Psoas muscle (tissue), 8 donors: ENCODE results near the gene HOXA5. TPM values are rescaled to one million over a fixed set of nuclear protein-coding genes. Genes with fewer than 3 reads are reported as not detected.
A peak's percentile ranks its signal among the peaks of the same experiment; 100 is the strongest.

Experiments
- ATAC-seq, 4 donors: fragments of 200-7000 bp; cut with Tn5 transposase; one replicate each; pipeline ENCODE4 v1.9.1; 2020; ENCODE audit warnings: moderate library complexity in 3 of 4, mild to moderate bottlenecking in 2 of 4
- DNase-seq, 2 donors: peaks; one replicate each; pipeline ENCODE4 v3.0.0-alpha.2; 2020
- H3K27ac ChIP-seq: fragments of 200-600 bp; one replicate; pipeline ENCODE4 v1.8.0; 2022
- H3K27me3 ChIP-seq, 3 donors: fragments of 200-600 bp in 1 of 3; one replicate each; pipeline versions ENCODE4 v1.6.1 to v1.8.0; 2013 to 2022; ENCODE audit warnings: low read length in 2 of 3, mild to moderate bottlenecking in 2 of 3, moderate library complexity in 1 of 3; ENCODE audit not compliant: insufficient read depth in 3 of 3
- H3K36me3 ChIP-seq, 2 donors: fragments of 200-600 bp in 1 of 2; one replicate each; pipeline versions ENCODE4 v1.6.1 to v1.8.0; 2013 to 2022; ENCODE audit warnings: low read depth in 1 of 2, mild to moderate bottlenecking in 1 of 2, moderate library complexity in 1 of 2; ENCODE audit not compliant: insufficient read depth in 1 of 2
- H3K4me1 ChIP-seq: fragments of 200-600 bp; one replicate; pipeline ENCODE4 v1.8.0; 2022
- H3K4me3 ChIP-seq: fragments of 200-600 bp; one replicate; pipeline ENCODE4 v1.8.0; 2022; ENCODE audit warnings: mild to moderate bottlenecking
- H3K9me3 ChIP-seq: fragments of 200-600 bp; one replicate; pipeline ENCODE4 v1.8.0; 2022
- WGBS, 3 donors: extraction: QIAGEN DNeasy Blood & Tissue Kit; methylation state at CpG; one replicate each; pipeline versions ENCODE4 v1.1.6 to v1.1.7; 2013; 5-methylcytosine and 5-hydroxymethylcytosine counted together
- intact Hi-C, 2 donors: fragments of 100-400 bp; cut with DNase I; formaldehyde crosslinking; loops; one replicate each; pipeline versions ENCODE4 v1.11.0 to v1.14.2; 2022
- polyA plus RNA-seq, 3 donors: library from polyadenylated mRNA; stranded (reverse); fragments of 200-250 nt; gene quantifications; one replicate each; pipeline ENCODE4 v1.2.3, GENCODE V29; 2013
- total RNA-seq, 4 donors: library from RNA; stranded (reverse); fragmentation: NEBNext Ultra II Directional in 2 of 4; extraction: Animal tissue kit (Norgen Biotek cat#: 25700) in 2 of 4; gene quantifications; one replicate each; pipeline versions ENCODE4 v1.2.1 to v1.2.4, GENCODE V29; 2021 to 2023
- TF ChIP-seq, protein P1 (sequence below): fragments of 200-600 bp; IDR thresholded peaks from one replicate; pipeline ENCODE4 v1.8.0; 2022; ENCODE audit warnings: antibody characterized with exemption
- donor health status: healthy with polysubstance abuse.
- donor health status: DM: no; HTN: no; CAD: no; lungs with moderate emphysema.
- donor health status: Bipolar disorder and iron deficiency.
- donor health status: healthy.
- donor health status: DM: yes; HTN: yes; CAD: no.
- donor health status: DM: no; HTN: no; CAD: no.
- donor health status: DM: no; HTN: no; CAD: no.
- donor health status: DM: yes; HTN: yes; CAD: no.

HOXA5 gene
- total and polyA plus RNA-seq, 7 donors = 2.6 to 18.8 (median 6.6) TPM

DNA sequence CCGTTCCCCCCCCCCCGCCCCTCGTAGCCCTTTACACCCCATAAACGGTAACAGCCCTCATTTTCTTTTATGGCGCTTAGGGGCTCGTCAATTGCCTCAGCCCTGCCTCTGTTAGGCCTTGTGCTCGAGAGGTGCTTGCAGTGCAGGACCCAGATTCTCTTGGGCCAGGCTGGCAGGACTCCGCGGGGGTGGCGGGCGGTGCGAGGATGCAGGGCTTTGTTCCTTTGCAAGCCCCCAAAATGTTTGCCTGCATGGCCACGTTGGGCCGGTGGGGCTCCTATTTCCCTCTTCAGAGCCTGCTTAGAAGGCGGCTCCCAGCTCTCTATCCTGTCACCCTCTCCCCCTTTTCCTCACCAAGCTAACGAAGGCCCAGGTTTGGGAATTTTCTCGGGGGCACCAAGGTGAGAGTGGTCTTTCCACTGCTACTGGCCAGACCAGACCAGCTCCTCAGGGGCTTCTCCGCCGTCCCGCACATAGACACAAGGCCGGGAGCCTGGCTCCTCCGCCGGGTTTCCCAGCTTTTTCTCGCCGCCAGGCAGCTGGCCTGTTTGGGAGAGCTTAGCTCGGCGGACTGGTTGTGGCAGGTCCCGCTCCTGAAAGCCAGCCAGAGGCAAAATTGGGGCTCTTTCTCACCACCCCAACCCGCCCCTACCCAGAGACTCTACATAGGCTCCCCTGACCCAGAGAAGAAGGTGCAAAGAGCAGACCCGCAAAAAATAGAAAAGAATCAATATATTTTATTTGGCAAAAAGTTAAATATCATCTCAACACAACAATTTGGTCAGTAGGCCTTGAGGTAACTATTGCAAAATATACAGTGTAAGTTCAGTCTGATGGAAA is 18.5 kb upstream of the HOXA5 start:
- DNase-seq = peak in 1 of 2 donors; percentile 59
- peaks cover 18% of the 10 kb centered on the region for H3K4me1 ChIP-seq
- intact Hi-C loops = loop anchor here (2.0 to 10.0 kb wide), 9 partner anchors 309 to 1597 kb away; partner anchors contain the start of genes CBX3 (in 1 of the 2) and HNRNPA2B1 (in 1 of the 2)
- TF ChIP-seq, protein P1, sequence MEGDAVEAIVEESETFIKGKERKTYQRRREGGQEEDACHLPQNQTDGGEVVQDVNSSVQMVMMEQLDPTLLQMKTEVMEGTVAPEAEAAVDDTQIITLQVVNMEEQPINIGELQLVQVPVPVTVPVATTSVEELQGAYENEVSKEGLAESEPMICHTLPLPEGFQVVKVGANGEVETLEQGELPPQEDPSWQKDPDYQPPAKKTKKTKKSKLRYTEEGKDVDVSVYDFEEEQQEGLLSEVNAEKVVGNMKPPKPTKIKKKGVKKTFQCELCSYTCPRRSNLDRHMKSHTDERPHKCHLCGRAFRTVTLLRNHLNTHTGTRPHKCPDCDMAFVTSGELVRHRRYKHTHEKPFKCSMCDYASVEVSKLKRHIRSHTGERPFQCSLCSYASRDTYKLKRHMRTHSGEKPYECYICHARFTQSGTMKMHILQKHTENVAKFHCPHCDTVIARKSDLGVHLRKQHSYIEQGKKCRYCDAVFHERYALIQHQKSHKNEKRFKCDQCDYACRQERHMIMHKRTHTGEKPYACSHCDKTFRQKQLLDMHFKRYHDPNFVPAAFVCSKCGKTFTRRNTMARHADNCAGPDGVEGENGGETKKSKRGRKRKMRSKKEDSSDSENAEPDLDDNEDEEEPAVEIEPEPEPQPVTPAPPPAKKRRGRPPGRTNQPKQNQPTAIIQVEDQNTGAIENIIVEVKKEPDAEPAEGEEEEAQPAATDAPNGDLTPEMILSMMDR = no peak
- no peaks in the 10 kb centered on the region for H3K9me3 ChIP-seq
- peak overlapping the region; percentile 79 for H3K4me3 ChIP-seq
- H3K27me3 ChIP-seq = no peaks in the 10 kb centered on the region
- no peaks in the 10 kb centered on the region for H3K36me3 ChIP-seq
- peak overlapping the region; percentile 86 for H3K27ac ChIP-seq
- ATAC-seq = no peak
- 63 to 68% (median 63%) methylated on average over 24 to 30 of the region's 30 CpGs for WGBS, 3 donors

DNA sequence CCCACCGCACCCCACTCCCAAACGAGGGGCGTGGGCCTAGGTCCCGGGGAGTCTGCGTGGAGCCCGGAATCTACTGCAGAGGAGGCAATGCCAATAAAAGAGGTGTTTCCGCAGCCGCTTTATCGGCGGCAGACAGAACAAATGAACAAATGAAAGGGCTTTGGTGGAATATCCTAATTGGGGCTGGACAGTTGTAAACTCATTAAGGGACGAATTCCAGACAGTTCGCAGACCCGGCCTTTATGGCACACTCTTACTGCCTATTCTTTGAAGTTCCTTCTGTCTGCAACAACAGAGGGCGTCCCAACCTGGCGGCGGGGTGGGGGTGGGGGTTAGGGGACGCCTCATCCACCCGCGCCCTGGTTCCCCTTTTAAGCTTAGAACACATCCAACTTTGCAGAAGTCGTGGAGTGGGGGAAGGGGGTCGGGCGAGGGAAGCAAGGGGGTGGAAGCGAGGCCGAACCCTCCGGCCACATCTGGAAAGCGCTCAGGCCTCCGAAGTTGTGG is 17.8 kb upstream of the HOXA5 start:
- TF ChIP-seq, protein P1 = no peak
- intact Hi-C loops = loop anchor here (2.0 to 10.0 kb wide), 9 partner anchors 308 to 1596 kb away; partner anchors contain the start of genes CBX3 (in 1 of the 2) and HNRNPA2B1 (in 1 of the 2)
- Histone ChIP-seq H3K4me1 (peaks cover 18% of the 10 kb centered on the region), H3K27me3 (no peaks in the 10 kb centered on the region), H3K9me3 (no peaks in the 10 kb centered on the region), H3K4me3 (peak overlapping the region; percentile 79), H3K36me3 (no peaks in the 10 kb centered on the region), H3K27ac (peak overlapping the region; percentile 86)
- DNase-seq (peak; percentile 27 to 62), ATAC-seq (no peak)
- WGBS, 3 donors = 24 to 25% (median 24%) methylated on average over 25 to 27 of the region's 27 CpGs

- peak; percentile 64 to 77 (median 70) for ATAC-seq
- no peaks in the 10 kb centered on the region for H3K9me3 ChIP-seq
- no peaks in the 10 kb centered on the region for H3K36me3 ChIP-seq
- WGBS, 3 donors = 1 to 2% (median 1%) methylated on average over 45 to 54 of the region's 54 CpGs
- H3K4me1 ChIP-seq = peaks cover 19% of the 10 kb centered on the region
- TF ChIP-seq, protein P1 = peak; percentile 100
- intact Hi-C loops = loop anchor here (2.0 to 10.0 kb wide), 9 partner anchors 308 to 1596 kb away; partner anchors contain the start of genes CBX3 (in 1 of the 2) and HNRNPA2B1 (in 1 of the 2)
- peak; percentile 83 to 93 for DNase-seq
- peak overlapping the region; percentile 86 for H3K27ac ChIP-seq
- no peaks in the 10 kb centered on the region for H3K27me3 ChIP-seq
- H3K4me3 ChIP-seq = peak overlapping the region; percentile 79
Observed at GRCh38 chr7:27160546-27161213, 17.2 kb upstream of the HOXA5 start.

- Histone ChIP-seq H3K4me3 (peak overlapping the region; percentile 79), H3K36me3 (no peaks in the 10 kb centered on the region), H3K4me1 (peaks cover 24% of the 10 kb centered on the region), H3K27ac (peak overlapping the region; percentile 86), H3K9me3 (no peaks in the 10 kb centered on the region), H3K27me3 (no peaks in the 10 kb centered on the region)
- TF ChIP-seq, protein P1 = no peak
- intact Hi-C loops = loop anchor here (2.0 to 10.0 kb wide), 9 partner anchors 307 to 1595 kb away; partner anchors contain the start of genes CBX3 (in 1 of the 2) and HNRNPA2B1 (in 1 of the 2)
- ATAC-seq (no peak), DNase-seq (peak in 1 of 2 donors; percentile 71)
- 57 to 62% (median 61%) methylated on average over 23 of the region's 23 CpGs for WGBS, 3 donors
Observed at GRCh38 chr7:27160145-27160545, 16.7 kb upstream of the HOXA5 start.
